Measurements from ENCODE around the gene ATG7. TPM values are rescaled to one million over a fixed set of nuclear protein-coding genes. Genes with fewer than 3 reads are reported as not detected.

Gene ATG7
- total and polyA plus RNA-seq, 2 donors from 2014 or later: 15.3 to 54.9 TPM

DNA sequence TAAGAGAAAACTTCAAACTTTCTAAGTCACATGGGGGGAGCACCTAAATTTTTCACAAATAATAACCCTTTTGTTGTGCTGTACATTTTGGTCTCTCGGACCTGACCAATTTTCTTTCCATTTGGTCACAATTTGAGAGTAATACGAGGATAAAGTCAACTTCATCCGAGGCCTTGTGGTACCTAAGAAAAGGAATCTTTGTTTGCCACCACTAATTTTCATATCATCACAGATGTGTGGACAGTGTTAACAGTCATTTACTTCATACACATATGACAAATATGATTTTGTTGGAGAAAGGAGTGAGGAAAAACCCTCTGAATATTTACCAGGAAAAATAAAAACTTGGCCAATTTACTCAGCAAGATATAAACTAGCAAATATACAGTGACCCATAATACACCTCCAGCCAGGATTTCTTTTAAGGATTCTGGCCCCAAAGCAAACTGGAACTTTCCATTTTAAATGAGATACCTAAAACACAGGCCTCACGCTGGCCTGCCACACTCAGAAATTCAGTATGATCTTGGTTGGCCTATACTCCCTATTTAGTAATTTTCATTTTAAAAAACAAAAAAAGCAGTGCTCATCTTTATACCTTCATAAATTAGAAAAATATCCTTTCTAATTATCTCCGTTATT is 330.8 kb downstream of the ATG7 start:
- no peak for FAIRE-seq

DNA sequence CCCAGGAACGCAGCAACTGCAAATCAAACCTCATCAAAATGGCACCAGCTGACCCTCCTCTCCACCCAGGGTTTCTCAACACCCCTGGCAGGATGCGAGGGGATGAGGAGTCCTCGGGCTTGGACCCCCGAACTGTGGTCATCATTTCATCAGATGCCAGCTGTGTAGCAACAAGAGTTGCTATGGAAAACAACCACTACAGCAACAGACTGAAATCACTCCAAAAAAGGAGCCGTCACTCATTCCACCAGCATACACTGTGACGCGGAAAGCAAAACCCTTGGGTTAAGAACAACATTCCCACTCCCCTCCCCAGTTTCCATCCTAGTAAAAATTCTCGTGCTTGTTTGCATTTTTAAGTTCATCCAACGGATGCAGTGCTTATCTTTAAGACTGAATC is 331.4 kb downstream of the ATG7 start:
- Histone ChIP-seq H3K27me3 (ENCODE audit: control insufficient read depth, insufficient read depth, low read length) (no peaks in the 10 kb centered on the region), H3K4me1 (ENCODE audit: control insufficient read depth in 2 of 3, insufficient read depth in 2 of 3, low read depth in 1 of 3, low read length in 3 of 3) (peaks cover 2 to 12% (median 8%) of the 10 kb centered on the region in 3 donors), H3K9me3 (ENCODE audit: control insufficient read depth in 2 of 3, insufficient read depth in 1 of 3, low read length in 3 of 3) (no peaks in the 10 kb centered on the region), H3K27ac (ENCODE audit: low read depth in 2 of 2, low read length in 2 of 2) (peak overlapping the region; percentile 54 to 68), H3K4me3 (ENCODE audit: low read length in 3 of 3) (no peak overlapping the region), H3K36me3 (ENCODE audit: control insufficient read depth in 2 of 3, insufficient read depth in 3 of 3, low read length in 3 of 3) (peaks cover 0 to 3% (median 0%) of the 10 kb centered on the region in 3 donors), H3K9ac (ENCODE audit: low read length in 3 of 3) (no peak overlapping the region)
- intact Hi-C loops (cut with DNase I): no loop called here
- TF ChIP-seq, protein P1, sequence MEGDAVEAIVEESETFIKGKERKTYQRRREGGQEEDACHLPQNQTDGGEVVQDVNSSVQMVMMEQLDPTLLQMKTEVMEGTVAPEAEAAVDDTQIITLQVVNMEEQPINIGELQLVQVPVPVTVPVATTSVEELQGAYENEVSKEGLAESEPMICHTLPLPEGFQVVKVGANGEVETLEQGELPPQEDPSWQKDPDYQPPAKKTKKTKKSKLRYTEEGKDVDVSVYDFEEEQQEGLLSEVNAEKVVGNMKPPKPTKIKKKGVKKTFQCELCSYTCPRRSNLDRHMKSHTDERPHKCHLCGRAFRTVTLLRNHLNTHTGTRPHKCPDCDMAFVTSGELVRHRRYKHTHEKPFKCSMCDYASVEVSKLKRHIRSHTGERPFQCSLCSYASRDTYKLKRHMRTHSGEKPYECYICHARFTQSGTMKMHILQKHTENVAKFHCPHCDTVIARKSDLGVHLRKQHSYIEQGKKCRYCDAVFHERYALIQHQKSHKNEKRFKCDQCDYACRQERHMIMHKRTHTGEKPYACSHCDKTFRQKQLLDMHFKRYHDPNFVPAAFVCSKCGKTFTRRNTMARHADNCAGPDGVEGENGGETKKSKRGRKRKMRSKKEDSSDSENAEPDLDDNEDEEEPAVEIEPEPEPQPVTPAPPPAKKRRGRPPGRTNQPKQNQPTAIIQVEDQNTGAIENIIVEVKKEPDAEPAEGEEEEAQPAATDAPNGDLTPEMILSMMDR (IDR thresholded peaks at IDR 0.05; ENCODE audit: borderline replicate concordance, extremely low read depth, insufficient read depth): no peak
- FAIRE-seq (no peak), DNase-seq (peak in 3 of 5 donors; percentile 37 to 79 (median 52))

More for the DNA sequence above, 330.8 kb downstream of the ATG7 start:
- peaks cover 2 to 12% (median 8%) of the 10 kb centered on the region in 3 donors for H3K4me1 ChIP-seq (ENCODE audit: control insufficient read depth in 2 of 3, insufficient read depth in 2 of 3, low read depth in 1 of 3, low read length in 3 of 3)
- H3K27me3 ChIP-seq (ENCODE audit: control insufficient read depth, insufficient read depth, low read length): no peaks in the 10 kb centered on the region
- H3K36me3 ChIP-seq (ENCODE audit: control insufficient read depth in 2 of 3, insufficient read depth in 3 of 3, low read length in 3 of 3): peaks cover 0 to 3% (median 0%) of the 10 kb centered on the region in 3 donors
- H3K4me3 ChIP-seq (ENCODE audit: low read length in 3 of 3): no peak overlapping the region
- no peaks in the 10 kb centered on the region for H3K9me3 ChIP-seq (ENCODE audit: control insufficient read depth in 2 of 3, insufficient read depth in 1 of 3, low read length in 3 of 3)
- intact Hi-C loops (cut with DNase I): no loop called here
- H3K9ac ChIP-seq (ENCODE audit: low read length in 3 of 3): no peak overlapping the region
- TF ChIP-seq, protein P1 (IDR thresholded peaks at IDR 0.05; ENCODE audit: borderline replicate concordance, extremely low read depth, insufficient read depth): no peak
- DNase-seq: no peak
- peak overlapping the region in 1 of 2 donors; percentile 68 for H3K27ac ChIP-seq (ENCODE audit: low read depth in 2 of 2, low read length in 2 of 2)

DNA sequence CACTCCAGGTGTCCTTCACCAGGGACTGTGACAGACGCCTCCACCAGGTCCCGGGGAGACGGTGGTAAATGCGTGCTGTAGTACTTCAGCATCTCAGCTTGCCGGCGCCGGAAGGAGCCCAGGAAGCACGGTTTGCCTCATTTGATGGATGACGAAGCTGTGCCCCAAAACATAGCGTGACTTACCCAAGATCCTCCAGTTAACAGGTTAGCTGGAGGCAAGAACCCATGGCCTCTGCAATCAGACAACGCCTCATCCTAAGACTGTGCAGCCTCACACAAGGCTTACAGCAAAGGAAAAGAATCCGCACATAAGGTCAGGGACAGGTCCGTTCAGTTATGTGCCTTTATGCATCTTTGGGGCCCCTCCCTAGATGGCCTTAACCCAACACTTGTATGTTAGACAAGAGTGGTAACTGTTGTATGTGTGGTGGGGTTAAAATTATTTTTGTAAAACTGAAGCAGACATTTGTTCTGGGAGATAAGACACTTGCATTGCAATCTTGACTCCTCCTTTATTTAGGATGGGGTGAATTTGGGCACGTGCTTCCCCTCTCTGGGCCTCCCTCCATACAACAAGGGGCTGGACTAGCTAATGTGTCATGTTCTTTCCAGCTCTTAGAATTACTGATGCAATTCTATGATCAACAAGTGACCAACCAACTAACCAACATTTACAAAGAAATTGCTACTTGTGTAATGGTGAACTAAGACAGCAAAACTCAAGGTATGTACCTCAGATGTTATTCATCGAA is 332.1 kb downstream of the ATG7 start:
- DNase-seq (peak in 1 of 5 donors; percentile 33), FAIRE-seq (no peak)
- peak overlapping the region; percentile 40 to 54 for H3K27ac ChIP-seq (ENCODE audit: low read depth in 2 of 2, low read length in 2 of 2)
- no peaks in the 10 kb centered on the region for H3K9me3 ChIP-seq (ENCODE audit: control insufficient read depth in 2 of 3, insufficient read depth in 1 of 3, low read length in 3 of 3)
- H3K27me3 ChIP-seq (ENCODE audit: control insufficient read depth, insufficient read depth, low read length): no peaks in the 10 kb centered on the region
- H3K36me3 ChIP-seq (ENCODE audit: control insufficient read depth in 2 of 3, insufficient read depth in 3 of 3, low read length in 3 of 3): peaks cover 0 to 3% (median 0%) of the 10 kb centered on the region in 3 donors
- H3K9ac ChIP-seq (ENCODE audit: low read length in 3 of 3): no peak overlapping the region
- H3K4me1 ChIP-seq (ENCODE audit: control insufficient read depth in 2 of 3, insufficient read depth in 2 of 3, low read depth in 1 of 3, low read length in 3 of 3): peaks cover 2 to 12% (median 8%) of the 10 kb centered on the region in 3 donors
- no peak overlapping the region for H3K4me3 ChIP-seq (ENCODE audit: low read length in 3 of 3)
- TF ChIP-seq, protein P1 (IDR thresholded peaks at IDR 0.05; ENCODE audit: borderline replicate concordance, extremely low read depth, insufficient read depth): no peak
- intact Hi-C loops (cut with DNase I): no loop called here

Data from kidney (tissue), 14 donors.